Right lobe of liver (tissue), 6 donors: ENCODE data around the gene MUC5B. TPM values are rescaled to one million over a fixed set of nuclear protein-coding genes. Genes with fewer than 3 reads are reported as not detected.

Experiments
- ATAC-seq, 4 donors: fragments of 200-7000 bp; cut with Tn5 transposase; one replicate each; pipeline ENCODE4 v1.9.1; 2020; ENCODE audit warnings: mild to moderate bottlenecking in 4 of 4, moderate library complexity in 4 of 4
- DNase-seq, 3 donors: peaks; one replicate each; pipeline ENCODE4 v3.0.0-alpha.2; 2020
- H3K27ac ChIP-seq, 3 donors: fragments of 200-600 bp; one replicate each; pipeline ENCODE4 v1.8.0; 2022
- H3K27me3 ChIP-seq, 2 donors: fragments of 200-600 bp; one replicate each; pipeline ENCODE4 v1.8.0; 2022
- H3K36me3 ChIP-seq, 4 donors: fragments of 200-600 bp; sonication (generic) in 1 of 4; one replicate each; pipeline versions ENCODE4 v1.5.1 to v1.8.0; 2017 to 2022; ENCODE audit warnings: control low read depth in 1 of 4
- H3K4me1 ChIP-seq, 4 donors: fragments of 200-600 bp; sonication (generic) in 1 of 4; one replicate each; pipeline versions ENCODE4 v1.5.1 to v1.8.0; 2017 to 2022; ENCODE audit warnings: control low read depth in 1 of 4
- H3K4me3 ChIP-seq, 3 donors: fragments of 200-600 bp; one replicate each; pipeline ENCODE4 v1.8.0; 2022
- H3K9me3 ChIP-seq, 4 donors: fragments of 200-600 bp; sonication (generic) in 1 of 4; one replicate each; pipeline versions ENCODE4 v1.5.1 to v1.8.0; 2017 to 2022; ENCODE audit warnings: control low read depth in 1 of 4
- POLR2A ChIP-seq: fragments of 450-650 bp; IDR thresholded peaks from one replicate; pipeline ENCODE4 v1.6.1; 2017; ENCODE audit warnings: antibody characterized with exemption, mild to moderate bottlenecking
- WGBS: methylation state at CpG from one replicate; pipeline ENCODE4 v1.1.6; 2018; ENCODE audit warnings: low coverage, low lambda C conversion rate; ENCODE audit not compliant: insufficient coverage; ENCODE audit errors: missing lambda C conversion rate; 5-methylcytosine and 5-hydroxymethylcytosine counted together
- intact Hi-C, 2 donors: fragments of 100-400 bp; cut with DNase I; formaldehyde crosslinking; loops; one replicate each; pipeline versions ENCODE4 v1.11.2 to v1.14.1; 2022
- total RNA-seq, 6 experiments: library from RNA; depleted of rRNA in 2 of 6; stranded (reverse); fragments of >200 nt in 2 of 6; fragmentation: NEBNext Ultra II Directional in 3 of 6; extraction: Animal tissue kit (Norgen Biotek cat#: 25700) in 3 of 6; gene quantifications; one replicate each; pipeline versions ENCODE4 v1.1.0 to v1.2.4, GENCODE V29; 2016 to 2023
- TF ChIP-seq, protein P1 (sequence below), 4 donors: fragments of 200-600 bp in 3 of 4; fragments of 450-650 bp in 1 of 4; IDR thresholded peaks; one replicate each; pipeline versions ENCODE4 v1.5.1 to v1.8.0; 2016 to 2022; ENCODE audit warnings: antibody characterized with exemption in 4 of 4, mild to moderate bottlenecking in 2 of 4
- donor health status: DM: no; HTN: yes; CAD: no.
- donor health status: DM: no; HTN: no; CAD: no.
- donor health status: DM: no; HTN: no; CAD: no.
- donor health status: DM: no; HTN: yes; CAD: no.
- donor health status: DM: no; HTN: yes; CAD: no.

MUC5B gene
- total RNA-seq, 6 experiments from 2014 or later = 0.06 to 3.7 (median 0.78) TPM

- WGBS = 35% methylated on average over 19 of the region's 25 CpGs
- ATAC-seq = peak; percentile 39 to 43 (median 40)
These were observed 80.4 kb downstream of the MUC5B start for GRCh38 chr11:1303126-1303821.

DNA sequence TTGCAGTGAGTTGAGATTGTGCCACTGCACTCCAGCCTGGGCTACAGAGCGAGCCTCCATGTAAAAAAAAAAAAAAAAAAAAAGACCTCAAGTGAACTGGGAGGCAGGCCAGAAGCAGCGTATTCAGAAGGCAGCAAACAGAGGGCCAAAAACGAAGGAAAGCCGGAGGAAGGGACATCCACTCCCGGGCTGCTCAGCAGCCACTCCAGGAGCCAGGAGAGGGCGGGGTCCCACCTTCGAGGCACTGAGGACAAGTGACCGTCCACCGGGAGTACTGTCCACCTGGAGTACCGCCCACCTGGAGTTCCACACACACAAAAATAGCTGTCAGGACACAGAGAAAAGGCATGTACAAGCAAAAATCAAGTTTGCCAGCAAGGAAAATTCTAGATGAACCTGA, 81.1 kb downstream of the MUC5B start:
- peak overlapping the region in 2 of 3 donors; percentile 40 to 50 for H3K4me3 ChIP-seq
- peaks cover 0 to 89% (median 37%) of the 10 kb centered on the region in 4 donors for H3K4me1 ChIP-seq
- 10% methylated on average over 7 of the region's 10 CpGs for WGBS
- H3K9me3 ChIP-seq = no peaks in the 10 kb centered on the region
- ATAC-seq (peak in 1 of 4 donors; percentile 4), DNase-seq (peak in 2 of 3 donors; percentile 34 to 64)
- H3K27me3 ChIP-seq = no peaks in the 10 kb centered on the region
- no peak for TF ChIP-seq POLR2A
- H3K36me3 ChIP-seq = peaks cover 0 to 2% (median 0%) of the 10 kb centered on the region in 4 donors
- intact Hi-C loops = no loop called here
- H3K27ac ChIP-seq = peak overlapping the region; percentile 58 to 96 (median 89)

More at GRCh38 chr11:1303126-1303821, 80.4 kb downstream of the MUC5B start:
- Histone ChIP-seq H3K27ac (peak overlapping the region; percentile 58 to 96 (median 89)), H3K9me3 (no peaks in the 10 kb centered on the region), H3K36me3 (peaks cover 0 to 2% (median 0%) of the 10 kb centered on the region in 4 donors), H3K4me1 (peaks cover 0 to 93% (median 40%) of the 10 kb centered on the region in 4 donors), H3K4me3 (peak overlapping the region in 2 of 3 donors; percentile 40 to 50), H3K27me3 (no peaks in the 10 kb centered on the region)
- TF ChIP-seq POLR2A = peak; percentile 57
- TF ChIP-seq, protein P1, sequence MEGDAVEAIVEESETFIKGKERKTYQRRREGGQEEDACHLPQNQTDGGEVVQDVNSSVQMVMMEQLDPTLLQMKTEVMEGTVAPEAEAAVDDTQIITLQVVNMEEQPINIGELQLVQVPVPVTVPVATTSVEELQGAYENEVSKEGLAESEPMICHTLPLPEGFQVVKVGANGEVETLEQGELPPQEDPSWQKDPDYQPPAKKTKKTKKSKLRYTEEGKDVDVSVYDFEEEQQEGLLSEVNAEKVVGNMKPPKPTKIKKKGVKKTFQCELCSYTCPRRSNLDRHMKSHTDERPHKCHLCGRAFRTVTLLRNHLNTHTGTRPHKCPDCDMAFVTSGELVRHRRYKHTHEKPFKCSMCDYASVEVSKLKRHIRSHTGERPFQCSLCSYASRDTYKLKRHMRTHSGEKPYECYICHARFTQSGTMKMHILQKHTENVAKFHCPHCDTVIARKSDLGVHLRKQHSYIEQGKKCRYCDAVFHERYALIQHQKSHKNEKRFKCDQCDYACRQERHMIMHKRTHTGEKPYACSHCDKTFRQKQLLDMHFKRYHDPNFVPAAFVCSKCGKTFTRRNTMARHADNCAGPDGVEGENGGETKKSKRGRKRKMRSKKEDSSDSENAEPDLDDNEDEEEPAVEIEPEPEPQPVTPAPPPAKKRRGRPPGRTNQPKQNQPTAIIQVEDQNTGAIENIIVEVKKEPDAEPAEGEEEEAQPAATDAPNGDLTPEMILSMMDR (IDR thresholded peaks at IDR 0.05) = peak; percentile 46 to 69 (median 64)
- peak; percentile 71 to 80 (median 76) for DNase-seq
- intact Hi-C loops = no loop called here

- intact Hi-C loops = no loop called here
- TF ChIP-seq POLR2A = peak; percentile 78
- TF ChIP-seq, protein P1 (IDR thresholded peaks at IDR 0.05) = no peak
- DNase-seq = peak; percentile 76 to 90 (median 89)
- Histone ChIP-seq H3K4me3 (peak overlapping the region in 2 of 3 donors; percentile 40 to 50), H3K36me3 (peaks cover 0 to 2% (median 0%) of the 10 kb centered on the region in 4 donors), H3K27ac (peak overlapping the region; percentile 58 to 96 (median 89)), H3K9me3 (no peaks in the 10 kb centered on the region), H3K27me3 (no peaks in the 10 kb centered on the region), H3K4me1 (peaks cover 0 to 85% (median 36%) of the 10 kb centered on the region in 4 donors)
- peak; percentile 59 to 67 (median 63) for ATAC-seq
- WGBS = 39% methylated on average over 13 of the region's 14 CpGs
These were observed 81.5 kb downstream of the MUC5B start for GRCh38 chr11:1304380-1304779.

- TF ChIP-seq, protein P1 (IDR thresholded peaks at IDR 0.05) = no peak
- TF ChIP-seq POLR2A = no peak
- Histone ChIP-seq H3K9me3 (no peaks in the 10 kb centered on the region), H3K36me3 (peaks cover 0 to 2% (median 0%) of the 10 kb centered on the region in 4 donors), H3K27me3 (no peaks in the 10 kb centered on the region), H3K4me3 (peak overlapping the region; percentile 20 to 50 (median 40)), H3K27ac (peak overlapping the region; percentile 55 to 96 (median 89)), H3K4me1 (peaks cover 0 to 79% (median 31%) of the 10 kb centered on the region in 4 donors)
- 45% methylated on average over 12 of the region's 13 CpGs for WGBS
- ATAC-seq (no peak), DNase-seq (peak in 1 of 3 donors; percentile 52)
- intact Hi-C loops = no loop called here
These were observed 82.2 kb downstream of the MUC5B start for GRCh38 chr11:1305063-1305495.
